GM06990 (cell line): Measurements from ENCODE around the gene FBXL15.

Experiments
- DNase-seq: peaks from one replicate; pipeline ENCODE4 v3.0.0-alpha.2; 2011; ENCODE audit not compliant: insufficient read length; ENCODE audit errors: extremely low read depth
- H3K27me3 ChIP-seq: replicated peaks from 2 replicates; pipeline ENCODE4 v1.6.0; 2011; ENCODE audit warnings: low read length; ENCODE audit not compliant: control insufficient read depth, insufficient read depth
- H3K36me3 ChIP-seq: 2 replicates; pipeline ENCODE4 v1.5.1; 2011; ENCODE audit warnings: low read length; ENCODE audit not compliant: control insufficient read depth, insufficient read depth
- H3K4me3 ChIP-seq: replicated peaks from 2 replicates; pipeline ENCODE4 v1.5.1; 2011; ENCODE audit warnings: low read depth, mild to moderate bottlenecking, control low read depth, low read length
- TF ChIP-seq, protein P1 (sequence below): IDR thresholded peaks from 2 replicates; pipeline ENCODE4 v1.5.1; 2011; ENCODE audit warnings: low read length, control low read depth, mild to moderate bottlenecking, inconsistent platforms; ENCODE audit not compliant: insufficient read depth, poor library complexity, severe bottlenecking

FBXL15 gene

DNA sequence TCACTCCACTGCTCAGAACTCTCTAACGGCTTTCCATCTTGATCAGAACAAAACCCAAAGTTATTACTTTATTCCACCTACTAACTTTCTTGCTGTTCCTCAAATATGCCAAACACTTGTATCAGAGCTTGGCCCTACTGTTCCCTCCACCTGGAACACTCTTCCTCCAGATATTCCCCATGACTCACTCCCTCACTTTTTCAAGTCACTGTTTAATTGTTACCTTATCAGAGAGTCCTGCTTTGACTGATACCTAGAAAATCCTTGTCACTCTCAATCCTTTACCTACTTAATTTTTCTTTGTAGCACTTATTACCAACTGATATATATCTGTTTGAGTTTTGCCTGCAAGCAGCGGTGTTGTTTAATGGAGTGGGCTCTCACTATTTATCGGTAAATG lies 30.7 kb upstream of the FBXL15 start:
- no peak overlapping the region for H3K4me3 ChIP-seq
- TF ChIP-seq, protein P1, sequence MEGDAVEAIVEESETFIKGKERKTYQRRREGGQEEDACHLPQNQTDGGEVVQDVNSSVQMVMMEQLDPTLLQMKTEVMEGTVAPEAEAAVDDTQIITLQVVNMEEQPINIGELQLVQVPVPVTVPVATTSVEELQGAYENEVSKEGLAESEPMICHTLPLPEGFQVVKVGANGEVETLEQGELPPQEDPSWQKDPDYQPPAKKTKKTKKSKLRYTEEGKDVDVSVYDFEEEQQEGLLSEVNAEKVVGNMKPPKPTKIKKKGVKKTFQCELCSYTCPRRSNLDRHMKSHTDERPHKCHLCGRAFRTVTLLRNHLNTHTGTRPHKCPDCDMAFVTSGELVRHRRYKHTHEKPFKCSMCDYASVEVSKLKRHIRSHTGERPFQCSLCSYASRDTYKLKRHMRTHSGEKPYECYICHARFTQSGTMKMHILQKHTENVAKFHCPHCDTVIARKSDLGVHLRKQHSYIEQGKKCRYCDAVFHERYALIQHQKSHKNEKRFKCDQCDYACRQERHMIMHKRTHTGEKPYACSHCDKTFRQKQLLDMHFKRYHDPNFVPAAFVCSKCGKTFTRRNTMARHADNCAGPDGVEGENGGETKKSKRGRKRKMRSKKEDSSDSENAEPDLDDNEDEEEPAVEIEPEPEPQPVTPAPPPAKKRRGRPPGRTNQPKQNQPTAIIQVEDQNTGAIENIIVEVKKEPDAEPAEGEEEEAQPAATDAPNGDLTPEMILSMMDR, result no peak
- H3K27me3 ChIP-seq, result no peaks in the 10 kb centered on the region
- H3K36me3 ChIP-seq, result no peaks in the 10 kb centered on the region
- DNase-seq, result no peak

DNA sequence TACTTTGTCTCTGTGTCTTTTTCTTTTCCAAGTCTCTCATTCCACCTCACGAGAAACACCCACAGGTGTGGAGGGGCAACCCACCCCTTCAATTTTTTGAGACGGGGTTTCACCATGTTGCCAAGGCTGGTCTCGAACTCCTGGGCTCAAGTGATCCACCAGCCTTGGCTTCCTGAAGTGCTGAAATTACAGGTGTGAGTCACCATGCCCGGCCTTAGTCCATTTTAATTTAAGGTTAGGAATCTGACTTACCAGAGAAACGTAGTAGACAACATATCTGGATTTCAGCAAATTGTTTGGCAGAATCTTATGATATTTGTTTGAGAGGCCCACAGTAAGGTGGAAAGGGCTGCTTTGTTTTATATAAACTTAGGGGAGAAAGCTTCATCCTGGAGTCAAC lies 28.3 kb upstream of the FBXL15 start:
- H3K27me3 ChIP-seq, result no peaks in the 10 kb centered on the region
- H3K4me3 ChIP-seq, result no peak overlapping the region
- peaks cover 8% of the 10 kb centered on the region for H3K36me3 ChIP-seq
- DNase-seq, result no peak
- TF ChIP-seq, protein P1, result no peak

DNA sequence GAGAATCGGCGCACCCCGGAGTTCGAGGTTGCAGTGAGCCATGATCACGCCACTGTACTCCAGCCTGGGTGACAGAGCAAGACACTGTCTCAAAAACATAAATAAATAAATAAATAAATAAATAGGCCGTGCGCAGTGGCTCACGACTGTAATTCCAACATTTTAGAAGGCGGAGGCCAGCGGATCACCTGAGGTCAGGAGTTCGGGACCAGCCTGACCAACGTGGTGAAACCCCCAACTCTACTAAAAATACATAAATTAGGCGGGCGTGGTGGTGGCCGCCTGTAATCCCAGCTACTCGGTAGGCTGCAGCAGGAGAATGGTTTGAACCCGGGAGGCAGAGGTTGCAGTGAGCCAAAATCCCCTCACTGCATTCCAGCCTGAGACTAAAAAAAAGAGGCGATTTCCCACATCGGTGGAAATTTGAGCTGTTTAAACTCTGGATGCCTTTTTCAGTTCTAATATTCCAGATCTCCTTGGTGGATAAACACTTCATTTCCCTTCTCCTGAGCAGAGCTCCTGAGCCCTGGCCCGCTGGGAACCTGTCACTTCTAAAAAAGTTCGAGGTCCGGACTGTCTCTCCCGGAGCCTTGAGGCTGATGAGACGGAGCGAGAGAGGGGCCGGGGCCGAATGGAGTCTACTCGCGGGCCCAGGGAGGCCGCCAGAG lies 27.1 kb upstream of the FBXL15 start:
- DNase-seq, result no peak
- H3K27me3 ChIP-seq, result no peaks in the 10 kb centered on the region
- TF ChIP-seq, protein P1, result no peak
- peaks cover 18% of the 10 kb centered on the region for H3K36me3 ChIP-seq
- peak overlapping the region; percentile 95 for H3K4me3 ChIP-seq

DNA sequence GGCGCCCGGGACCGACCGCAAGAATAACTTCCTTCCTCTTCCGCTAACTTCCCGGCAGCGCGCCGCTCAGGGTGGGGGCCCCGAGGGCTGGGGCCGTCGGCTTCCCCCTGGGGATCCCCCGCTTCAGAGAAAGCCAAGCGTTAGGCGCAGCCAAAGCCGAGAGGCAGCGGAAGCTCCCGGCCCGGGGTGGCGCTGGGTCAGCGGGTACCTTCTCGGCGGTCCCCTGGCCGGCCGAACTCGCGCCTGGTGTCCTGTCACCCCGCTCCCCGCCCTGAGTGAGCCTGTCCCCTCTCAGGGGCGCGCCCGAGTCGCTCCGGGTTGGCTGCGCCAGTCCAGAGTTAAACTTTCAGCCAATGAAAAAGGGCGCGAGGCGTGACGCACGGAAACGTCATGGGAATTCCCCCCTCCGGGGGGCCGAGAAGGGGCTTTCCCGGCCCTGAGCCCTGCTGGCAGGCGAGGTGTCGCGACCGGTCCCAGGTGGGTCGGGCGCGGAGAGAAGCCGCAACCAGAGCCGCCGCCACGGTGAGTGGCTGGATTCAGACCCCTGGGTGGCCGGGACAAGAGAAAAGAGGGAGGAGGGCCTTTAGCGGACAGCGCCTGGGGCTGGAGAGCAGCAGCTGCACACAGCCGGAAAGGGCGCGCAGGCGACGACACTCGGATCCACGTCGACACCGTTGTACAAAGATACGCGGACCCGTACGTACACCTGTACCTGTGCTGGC lies 26.4 kb upstream of the FBXL15 start:
- peak; percentile 99 for DNase-seq
- TF ChIP-seq, protein P1, result peak; percentile 93
- Histone ChIP-seq H3K4me3 (peak overlapping the region; percentile 95), H3K27me3 (no peaks in the 10 kb centered on the region), H3K36me3 (peaks cover 18% of the 10 kb centered on the region)

GRCh38 chr10:102394801-102395399 lies 25.7 kb upstream of the FBXL15 start:
- no peaks in the 10 kb centered on the region for H3K27me3 ChIP-seq
- peak overlapping the region; percentile 95 for H3K4me3 ChIP-seq
- peaks cover 21% of the 10 kb centered on the region for H3K36me3 ChIP-seq
- TF ChIP-seq, protein P1, result no peak
- no peak for DNase-seq
